OCI-LY7 (cell line): ENCODE measurements around the gene RASGRP4. TPM values are rescaled to one million over a fixed set of nuclear protein-coding genes. Genes with fewer than 3 reads are reported as not detected.
"Not testable (repeated sequence)": the region's sequence is repeated elsewhere in the genome, so short reads cannot be mapped to it uniquely, and the experiment has no call there.

Experiments
- BruUV-seq: library from RNA; stranded (reverse); fragments of 400-500 nt; replicated peaks from 2 replicates; lab custom pipeline; 2021; lab: Mats Ljungman, UMichigan
- CTCF ChIA-PET: fragments of 300-600 bp; sonication (Branson Sonifier 250); formaldehyde crosslinking; loops from one replicate; lab custom pipeline; 2022; ENCODE audit warnings: antibody characterized with exemption; ENCODE audit not compliant: unreplicated experiment; lab: Charles Lee
- POLR2A ChIA-PET: fragments of 300-600 bp; sonication (Branson Sonifier 250); formaldehyde crosslinking; loops from one replicate; lab custom pipeline; 2022; ENCODE audit warnings: antibody characterized with exemption; lab: Charles Lee
- DNase-seq: peaks from one replicate; pipeline ENCODE4 v3.0.0-alpha.2; 2015; ENCODE audit warnings: low spot score
- H2AFZ ChIP-seq: fragments of 200-600 bp; sonication (generic), shearing (Covaris generic); 2 replicates; pipeline ENCODE4 v1.6.1; 2014; ENCODE audit warnings: mild to moderate bottlenecking, antibody characterized with exemption, low read length, moderate library complexity
- H3K27ac ChIP-seq: fragments of 200-600 bp; sonication (generic); 2 replicates; pipeline ENCODE4 v1.5.1; 2014; ENCODE audit warnings: mixed run types, low read depth, mild to moderate bottlenecking, moderate library complexity, low read length, inconsistent platforms; ENCODE audit not compliant: poor library complexity, severe bottlenecking
- H3K36me3 ChIP-seq: fragments of 200-600 bp; sonication (generic); 2 replicates; pipeline ENCODE4 v1.6.1; 2014; ENCODE audit warnings: mild to moderate bottlenecking, antibody characterized with exemption, low read length, moderate library complexity, mixed read lengths; ENCODE audit not compliant: insufficient read depth
- H3K4me1 ChIP-seq: fragments of 200-600 bp; sonication (generic); 2 replicates; pipeline ENCODE4 v1.5.1; 2014; ENCODE audit warnings: mild to moderate bottlenecking, low read length; ENCODE audit not compliant: insufficient read depth, poor library complexity, severe bottlenecking
- H3K4me2 ChIP-seq: fragments of 200-600 bp; sonication (generic); 2 replicates; pipeline ENCODE4 v1.6.1; 2014; ENCODE audit warnings: mild to moderate bottlenecking, low read length
- H3K4me3 ChIP-seq: fragments of 200-600 bp; sonication (generic); 2 replicates; pipeline ENCODE4 v1.5.1; 2014; ENCODE audit warnings: mild to moderate bottlenecking, low read depth, low read length; ENCODE audit not compliant: poor library complexity, severe bottlenecking
- H3K79me2 ChIP-seq: fragments of 200-600 bp; sonication (generic); 2 replicates; pipeline ENCODE4 v1.6.1; 2016; ENCODE audit warnings: low read depth, mild to moderate bottlenecking, low read length, moderate library complexity, mixed read lengths; ENCODE audit not compliant: insufficient read depth
- H3K9me2 ChIP-seq: fragments of 200-600 bp; sonication (generic); 2 replicates; pipeline ENCODE4 v1.6.1; 2016; ENCODE audit warnings: mild to moderate bottlenecking, low read length, mixed read lengths; ENCODE audit not compliant: insufficient read depth
- H3K9me3 ChIP-seq: fragments of 200-600 bp; sonication (generic); 2 replicates; pipeline ENCODE4 v1.6.1; 2014; ENCODE audit warnings: mild to moderate bottlenecking, mixed run types, low read length, mixed read lengths
- H4K20me1 ChIP-seq: fragments of 200-600 bp; sonication (generic); 2 replicates; pipeline ENCODE4 v1.6.1; 2014; ENCODE audit warnings: mild to moderate bottlenecking, antibody characterized with exemption, low read length, moderate library complexity, mixed read lengths; ENCODE audit not compliant: insufficient read depth
- CTCF ChIP-seq: fragments of 200-600 bp; sonication (generic); conservative IDR thresholded peaks from 2 replicates; pipeline ENCODE4 v1.5.1; 2014; ENCODE audit warnings: mild to moderate bottlenecking, antibody characterized with exemption, low read length, moderate library complexity, mixed read lengths
- EZH2phosphoT487 ChIP-seq: fragments of 200-600 bp; sonication (generic); IDR thresholded peaks from 2 replicates; pipeline ENCODE4 v1.6.1; 2018; ENCODE audit warnings: low read depth, borderline replicate concordance, mild to moderate bottlenecking, mixed run types, antibody characterized with exemption, low read length, moderate library complexity, mixed read lengths
- intact Hi-C: fragments of 100-400 bp; cut with micrococcal nuclease; formaldehyde crosslinking; loops from one replicate; pipeline ENCODE4 v1.10.0; 2022; ENCODE audit not compliant: unreplicated experiment
- total RNA-seq, 2 experiments: library from RNA; depleted of rRNA in 1 of 2; stranded (reverse); fragments of >200 nt in 1 of 2; shearing (Covaris generic) in 1 of 2; gene quantifications; 2 replicates each; pipeline ENCODE4 v1.2.3, GENCODE V29; 2014 to 2022

RASGRP4 gene
- total RNA-seq, 2 experiments from 2014 or later = not detected

GRCh38 chr19:38429055-38429810 is 3.2 kb upstream of the RASGRP4 start:
- no peaks in the 10 kb centered on the region for H3K79me2 ChIP-seq
- no peaks in the 10 kb centered on the region for H3K9me3 ChIP-seq
- intact Hi-C loops = no loop called here
- no peak overlapping the region for H3K27ac ChIP-seq
- no peak for TF ChIP-seq CTCF
- no peak for TF ChIP-seq EZH2phosphoT487
- ChIA-PET CTCF (no interaction called here), POLR2A (no interaction called here)
- no TSS peak for BruUV-seq
- no peaks in the 10 kb centered on the region for H3K4me1 ChIP-seq
- no peak overlapping the region for H3K4me2 ChIP-seq
- H3K9me2 ChIP-seq = no peaks in the 10 kb centered on the region
- no peak overlapping the region for H2AFZ ChIP-seq
- no peaks in the 10 kb centered on the region for H3K36me3 ChIP-seq
- no peak for DNase-seq
- no peak overlapping the region for H3K4me3 ChIP-seq
- no peaks in the 10 kb centered on the region for H4K20me1 ChIP-seq

- H2AFZ ChIP-seq, H4K20me1 ChIP-seq, POLR2A ChIA-PET, H3K4me1 ChIP-seq, intact Hi-C loops, H3K27ac ChIP-seq, CTCF ChIA-PET, H3K36me3 ChIP-seq, H3K9me3 ChIP-seq, BruUV-seq, H3K79me2 ChIP-seq, H3K9me2 ChIP-seq, H3K4me3 ChIP-seq, DNase-seq: not testable (repeated sequence)
- 0 out of 2 replicates have a peak overlapping the region, but pooled peaks have one; percentile 0 for H3K4me2 ChIP-seq
These were observed 1.1 kb upstream of the RASGRP4 start for GRCh38 chr19:38427035-38427677.

- H3K9me2 ChIP-seq = no peaks in the 10 kb centered on the region
- POLR2A ChIA-PET = interaction anchor here (0.6 to 0.7 kb wide), 3 partner anchors 135 to 283 kb away, joined by 3 to 4 read pairs (median 4); no protein-coding TSS in a partner anchor
- H2AFZ ChIP-seq = no peak overlapping the region
- intact Hi-C loops = no loop called here
- no TSS peak for BruUV-seq
- H3K27ac ChIP-seq = no peak overlapping the region
- no peak for TF ChIP-seq CTCF
- no peak for TF ChIP-seq EZH2phosphoT487
- H3K4me1 ChIP-seq = no peaks in the 10 kb centered on the region
- DNase-seq = no peak
- H3K79me2 ChIP-seq = no peaks in the 10 kb centered on the region
- no peaks in the 10 kb centered on the region for H3K9me3 ChIP-seq
- CTCF ChIA-PET = interaction anchor here (0.6 kb wide), 1 partner anchor 222 kb away, joined by 3 read pairs; the partner anchor contains the start of gene ACTN4
- no peaks in the 10 kb centered on the region for H4K20me1 ChIP-seq
- no peaks in the 10 kb centered on the region for H3K36me3 ChIP-seq
- H3K4me2 ChIP-seq = no peak overlapping the region
- no peak overlapping the region for H3K4me3 ChIP-seq
These were observed 703 bp downstream of the RASGRP4 start for GRCh38 chr19:38425222-38425809.
